ENCODE results near the gene FFAR1.
"Not testable (repeated sequence)": the region's sequence is repeated elsewhere in the genome, so short reads cannot be mapped to it uniquely, and the experiment has no call there.

Gene FFAR1

DNA sequence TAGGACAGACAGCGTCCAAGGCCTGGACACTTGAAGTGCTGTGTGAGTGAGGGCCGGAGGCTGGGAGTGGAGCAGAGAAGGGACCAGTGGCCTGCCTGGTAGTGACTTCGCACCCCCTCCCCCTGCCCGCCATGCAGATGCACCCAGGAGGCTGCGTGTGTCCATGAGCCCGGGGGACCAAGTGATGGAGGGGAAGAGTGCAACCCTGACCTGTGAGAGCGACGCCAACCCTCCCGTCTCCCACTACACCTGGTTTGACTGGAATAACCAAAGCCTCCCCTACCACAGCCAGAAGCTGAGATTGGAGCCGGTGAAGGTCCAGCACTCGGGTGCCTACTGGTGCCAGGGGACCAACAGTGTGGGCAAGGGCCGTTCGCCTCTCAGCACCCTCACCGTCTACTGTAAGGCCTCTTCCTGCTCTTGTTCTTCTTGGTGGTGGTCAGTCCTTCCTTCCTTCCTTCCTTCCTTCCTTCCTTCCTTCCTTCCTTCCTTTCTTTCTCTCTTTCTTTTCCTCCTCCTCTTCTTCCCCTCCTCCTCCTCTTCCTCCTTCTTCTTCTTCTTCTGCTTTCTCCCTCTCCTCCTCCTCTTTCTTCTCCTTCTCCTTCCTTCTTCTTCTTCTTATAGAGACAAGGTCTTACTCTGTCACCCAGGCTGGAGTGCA, 6.0 kb upstream of the FFAR1 start:
- no peak for DNase-seq (ENCODE audit: low spot score)

- DNase-seq (ENCODE audit: low spot score) = no peak
Observed at GRCh38 chr19:35342430-35342829, 5.3 kb upstream of the FFAR1 start.

DNA sequence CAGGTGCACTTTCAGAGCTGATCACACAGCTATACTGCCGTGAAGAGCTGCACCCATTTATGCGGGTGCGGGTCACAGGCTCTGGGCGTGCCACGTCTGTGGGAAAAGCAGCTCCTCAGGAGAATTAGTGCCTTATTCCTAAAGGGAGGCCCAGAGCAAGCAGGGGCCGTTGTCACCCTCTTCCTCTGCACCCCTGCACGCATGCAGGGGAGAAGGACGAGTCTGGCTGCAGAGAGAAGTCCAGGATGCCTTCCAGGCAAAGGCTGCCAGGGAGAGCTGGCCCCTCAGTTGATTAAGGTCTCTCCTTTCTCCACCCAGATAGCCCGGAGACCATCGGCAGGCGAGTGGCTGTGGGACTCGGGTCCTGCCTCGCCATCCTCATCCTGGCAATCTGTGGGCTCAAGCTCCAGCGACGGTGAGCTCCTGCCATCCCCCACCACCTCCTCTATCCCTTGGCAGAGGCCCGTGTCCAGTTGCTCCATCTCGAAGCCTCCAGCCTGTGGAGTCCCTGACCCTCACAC, 3.1 kb upstream of the FFAR1 start:
- DNase-seq (ENCODE audit: low spot score) = no peak

- DNase-seq (ENCODE audit: low spot score) = no peak
Observed at GRCh38 chr19:35345671-35346111, 2.0 kb upstream of the FFAR1 start.

GRCh38 chr19:35346193-35347052, 1.3 kb upstream of the FFAR1 start:
- DNase-seq (ENCODE audit: low spot score) = peak; percentile 62

DNA sequence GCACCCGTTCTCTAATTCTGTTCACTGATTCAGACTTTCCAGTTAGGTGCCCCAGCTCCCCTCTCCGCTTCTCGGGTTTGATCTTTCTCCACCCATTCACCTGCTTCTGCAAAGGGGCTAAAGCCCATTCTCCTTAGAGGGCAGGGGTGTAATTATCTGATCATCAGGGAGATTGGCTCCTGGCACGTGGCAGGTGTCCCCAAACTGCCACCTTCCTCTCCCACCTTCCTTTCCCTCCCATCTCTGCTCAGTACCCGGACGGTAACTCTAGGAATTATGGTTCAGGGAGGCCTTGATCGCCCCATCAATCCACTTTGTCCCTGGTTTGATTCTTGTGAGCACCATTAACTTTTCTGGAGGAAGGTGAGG, 212 bp downstream of the FFAR1 start:
- DNase-seq (ENCODE audit: low spot score) = no peak

GRCh38 chr19:35348911-35349611, 1.4 kb downstream of the FFAR1 start:
- no peak for DNase-seq (ENCODE audit: low spot score)

DNA sequence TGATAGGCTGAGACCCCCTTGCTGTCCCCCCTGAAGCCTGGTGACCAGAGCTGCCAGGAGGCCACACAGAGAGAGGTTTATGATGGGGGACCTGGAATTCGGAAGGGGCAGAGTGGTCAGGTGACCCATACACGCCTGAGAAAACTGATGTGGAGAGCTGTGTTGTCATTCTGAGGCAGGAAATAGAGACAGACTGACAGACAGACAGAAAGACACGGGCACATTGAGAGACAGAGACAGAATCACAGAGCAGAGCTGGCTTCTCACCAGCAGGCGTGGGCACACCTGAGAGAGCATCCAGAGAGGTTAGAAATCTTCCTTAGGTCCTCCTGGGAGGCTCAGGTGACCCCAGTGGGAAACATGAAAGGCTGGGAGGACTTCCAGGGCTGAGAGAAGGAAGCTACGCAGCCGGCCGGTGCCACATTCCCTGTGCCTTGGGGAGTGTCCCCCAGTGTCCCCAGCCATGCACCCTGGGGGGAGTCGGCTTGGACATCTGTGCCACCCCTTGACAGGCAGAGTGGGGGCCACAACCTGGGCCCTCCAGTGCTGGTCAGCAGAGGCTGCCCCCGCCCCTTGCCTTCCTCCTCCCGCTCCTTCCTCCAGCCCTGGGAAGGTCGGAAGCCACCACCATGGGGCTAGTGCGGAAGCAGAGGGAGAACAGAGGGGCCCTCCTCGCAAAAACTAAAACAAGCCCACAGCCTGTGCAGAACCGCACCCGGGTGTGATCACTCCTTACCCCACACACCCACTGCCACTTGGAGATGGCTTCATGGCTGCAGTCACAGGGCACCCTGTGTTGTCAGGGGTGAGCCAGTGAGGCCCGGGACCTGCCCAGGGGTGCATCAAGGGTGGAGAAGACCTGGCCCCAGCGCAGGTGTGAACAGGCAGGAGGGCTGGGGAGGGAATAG, 2.2 kb downstream of the FFAR1 start:
- no peak for DNase-seq (ENCODE audit: low spot score)

DNA sequence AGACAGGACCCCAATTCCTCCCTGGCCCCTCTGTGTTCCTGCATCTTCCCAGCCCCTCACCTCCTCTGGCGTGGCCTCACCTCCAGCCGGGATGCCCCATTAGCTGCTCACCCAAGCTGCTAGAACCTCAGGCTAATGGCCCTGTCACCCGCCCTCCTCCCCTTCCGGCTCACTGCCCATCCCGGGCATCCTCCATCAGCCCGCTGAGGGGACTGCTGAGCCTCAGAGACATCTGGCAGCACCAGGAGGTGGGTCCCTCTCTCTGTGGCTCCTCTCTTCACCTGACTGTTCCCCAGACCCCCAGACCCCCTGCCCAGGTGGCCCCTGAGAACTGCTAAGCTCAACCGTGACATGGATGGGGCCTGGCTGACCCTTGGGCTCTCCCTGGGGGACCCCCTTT, 2.9 kb downstream of the FFAR1 start:
- DNase-seq (ENCODE audit: low spot score) = no peak

DNA sequence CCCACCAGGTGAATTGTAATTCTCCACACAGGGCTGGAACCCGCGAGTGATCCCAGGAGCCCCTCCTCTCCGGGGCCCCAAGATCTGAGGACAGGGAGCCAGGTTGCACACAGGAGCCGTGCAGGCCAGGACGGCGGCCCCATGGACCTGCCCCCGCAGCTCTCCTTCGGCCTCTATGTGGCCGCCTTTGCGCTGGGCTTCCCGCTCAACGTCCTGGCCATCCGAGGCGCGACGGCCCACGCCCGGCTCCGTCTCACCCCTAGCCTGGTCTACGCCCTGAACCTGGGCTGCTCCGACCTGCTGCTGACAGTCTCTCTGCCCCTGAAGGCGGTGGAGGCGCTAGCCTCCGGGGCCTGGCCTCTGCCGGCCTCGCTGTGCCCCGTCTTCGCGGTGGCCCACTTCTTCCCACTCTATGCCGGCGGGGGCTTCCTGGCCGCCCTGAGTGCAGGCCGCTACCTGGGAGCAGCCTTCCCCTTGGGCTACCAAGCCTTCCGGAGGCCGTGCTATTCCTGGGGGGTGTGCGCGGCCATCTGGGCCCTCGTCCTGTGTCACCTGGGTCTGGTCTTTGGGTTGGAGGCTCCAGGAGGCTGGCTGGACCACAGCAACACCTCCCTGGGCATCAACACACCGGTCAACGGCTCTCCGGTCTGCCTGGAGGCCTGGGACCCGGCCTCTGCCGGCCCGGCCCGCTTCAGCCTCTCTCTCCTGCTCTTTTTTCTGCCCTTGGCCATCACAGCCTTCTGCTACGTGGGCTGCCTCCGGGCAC, 3.9 kb downstream of the FFAR1 start:
- no peak for DNase-seq (ENCODE audit: low spot score)

GRCh38 chr19:35352177-35352447, 4.4 kb downstream of the FFAR1 start:
- DNase-seq (ENCODE audit: low spot score) = no peak

GRCh38 chr19:35352448-35353304, 5.0 kb downstream of the FFAR1 start:
- peak; percentile 71 for DNase-seq (ENCODE audit: low spot score)

GRCh38 chr19:35353635-35354034, 5.9 kb downstream of the FFAR1 start:
- no peak for DNase-seq (ENCODE audit: low spot score)

DNA sequence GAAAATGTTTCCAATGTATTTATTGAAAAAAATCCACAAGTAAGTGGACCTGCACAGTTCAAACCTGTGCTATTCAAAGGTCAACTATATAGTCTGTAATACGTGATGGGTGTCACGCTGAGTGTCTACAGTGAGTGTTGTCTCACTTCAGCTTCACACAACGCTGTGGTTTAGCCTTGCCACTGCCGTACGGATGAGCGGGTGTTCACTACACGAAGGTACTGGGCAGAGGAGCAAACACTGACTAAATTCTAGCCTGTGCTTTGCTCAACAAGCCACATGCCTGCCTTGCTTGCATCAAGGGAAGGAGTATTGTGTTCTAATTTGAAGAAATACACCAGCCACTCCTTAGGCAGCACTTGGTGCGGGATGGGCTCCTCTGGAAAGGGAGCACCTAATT, 7.2 kb downstream of the FFAR1 start:
- DNase-seq (ENCODE audit: low spot score) = no peak

DNA sequence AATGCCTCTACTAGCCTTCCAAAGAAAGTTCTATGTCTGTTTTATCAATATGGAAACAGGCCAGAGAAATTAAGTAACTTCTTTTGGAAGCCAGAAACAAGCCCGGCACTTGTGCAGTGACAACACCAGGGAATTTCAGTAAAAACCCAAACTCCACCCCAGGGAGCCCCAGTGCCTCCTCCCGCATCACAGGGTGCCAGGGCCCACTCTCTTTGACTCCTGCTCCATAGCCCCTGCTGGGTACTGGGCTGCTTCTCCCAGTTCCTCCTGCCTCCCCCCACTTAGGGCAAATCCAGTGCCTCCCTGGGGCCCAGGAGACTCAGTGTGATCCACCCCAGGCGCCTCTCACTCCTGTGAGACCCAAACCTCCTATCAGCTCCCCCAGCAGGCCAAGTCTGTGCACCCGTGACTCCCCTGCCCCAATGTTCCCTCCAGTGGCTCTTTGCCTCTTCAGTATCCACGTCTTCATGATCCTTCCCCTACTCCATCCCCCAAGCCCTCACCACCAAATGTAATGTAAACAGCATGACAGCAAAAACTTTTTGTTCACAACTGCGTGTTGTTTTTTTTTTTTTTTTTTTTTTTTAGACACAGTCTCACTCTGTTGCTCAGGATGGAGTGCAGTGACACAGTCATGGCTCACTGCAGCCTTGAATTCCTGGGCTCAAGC, 8.2 kb downstream of the FFAR1 start:
- DNase-seq (ENCODE audit: low spot score) = no peak

DNA sequence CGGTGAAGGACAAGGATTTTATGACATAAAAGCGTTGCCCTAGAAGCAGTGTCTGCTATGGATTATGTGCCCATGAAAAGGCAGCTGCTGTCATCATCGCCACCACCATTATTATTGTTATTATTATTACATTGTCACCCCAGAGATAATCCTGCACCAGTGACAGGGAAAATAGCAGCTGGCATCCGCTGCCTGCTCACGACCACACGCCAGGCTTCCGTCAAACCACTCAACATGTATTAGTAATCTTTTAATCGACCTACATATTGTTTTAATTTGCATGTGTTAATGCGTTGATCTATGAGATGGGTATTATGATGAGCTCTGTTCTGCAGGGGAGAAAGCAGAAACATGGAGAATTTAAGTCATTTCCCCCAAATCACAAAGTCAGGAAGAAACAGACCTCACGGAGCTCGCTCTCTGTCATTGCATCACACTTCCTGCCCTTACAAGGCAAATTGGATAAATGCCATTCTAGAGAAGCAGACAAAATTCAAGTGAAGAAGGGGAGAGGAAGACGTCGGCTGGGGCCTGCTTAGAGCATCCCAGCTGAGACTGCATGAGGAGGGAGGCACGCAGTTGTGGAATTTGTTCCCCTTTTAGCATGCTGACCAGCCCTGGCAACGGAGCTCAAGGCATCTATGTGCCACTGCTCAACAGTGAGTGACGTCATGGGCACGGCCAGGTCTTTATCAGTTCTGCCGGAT, 10.3 kb downstream of the FFAR1 start, which contains the start of gene FFAR3:
FFAR3 (plus strand) TSS at position 594 of the 707 bp plus-strand sequence. CDS start 431 bp downstream, outside the sequence.
- no peak for DNase-seq (ENCODE audit: low spot score)

- not testable (repeated sequence) for DNase-seq (ENCODE audit: low spot score)
Observed at GRCh38 chr19:35358834-35359233, 11.1 kb downstream of the FFAR1 start.

GRCh38 chr19:35359395-35359794, 11.7 kb downstream of the FFAR1 start:
- not testable (repeated sequence) for DNase-seq (ENCODE audit: low spot score)

- not testable (repeated sequence) for DNase-seq (ENCODE audit: low spot score)
Observed at GRCh38 chr19:35360081-35360480, 12.4 kb downstream of the FFAR1 start.

Measured in CD4-positive, alpha-beta T cell treated with Interleukin-6 at 100 ng/mL for 8 hours (primary cell).